ENCODE results near the gene CRYGB.

DNA sequence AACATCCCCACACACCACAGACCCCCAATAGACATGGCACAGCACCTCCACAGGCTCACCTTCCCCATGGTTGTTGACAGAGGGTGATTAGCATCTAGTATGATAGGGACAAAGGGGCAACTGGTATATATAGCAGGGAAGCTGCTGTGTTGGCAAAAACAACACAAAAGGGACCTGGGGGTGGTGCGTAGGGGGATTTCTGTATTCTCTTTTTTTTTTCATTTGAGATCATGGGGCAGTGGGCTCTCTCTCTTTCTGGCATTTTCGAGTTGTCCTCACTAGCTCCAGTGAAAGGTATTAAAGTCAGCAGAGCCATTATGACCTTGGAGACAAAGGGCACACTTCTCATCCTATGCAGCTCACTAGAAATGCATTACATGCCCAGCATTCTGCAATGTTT is 17.5 kb upstream of the CRYGB start, which contains the start of gene CRYGA:
- TF ChIP-seq, protein P1, sequence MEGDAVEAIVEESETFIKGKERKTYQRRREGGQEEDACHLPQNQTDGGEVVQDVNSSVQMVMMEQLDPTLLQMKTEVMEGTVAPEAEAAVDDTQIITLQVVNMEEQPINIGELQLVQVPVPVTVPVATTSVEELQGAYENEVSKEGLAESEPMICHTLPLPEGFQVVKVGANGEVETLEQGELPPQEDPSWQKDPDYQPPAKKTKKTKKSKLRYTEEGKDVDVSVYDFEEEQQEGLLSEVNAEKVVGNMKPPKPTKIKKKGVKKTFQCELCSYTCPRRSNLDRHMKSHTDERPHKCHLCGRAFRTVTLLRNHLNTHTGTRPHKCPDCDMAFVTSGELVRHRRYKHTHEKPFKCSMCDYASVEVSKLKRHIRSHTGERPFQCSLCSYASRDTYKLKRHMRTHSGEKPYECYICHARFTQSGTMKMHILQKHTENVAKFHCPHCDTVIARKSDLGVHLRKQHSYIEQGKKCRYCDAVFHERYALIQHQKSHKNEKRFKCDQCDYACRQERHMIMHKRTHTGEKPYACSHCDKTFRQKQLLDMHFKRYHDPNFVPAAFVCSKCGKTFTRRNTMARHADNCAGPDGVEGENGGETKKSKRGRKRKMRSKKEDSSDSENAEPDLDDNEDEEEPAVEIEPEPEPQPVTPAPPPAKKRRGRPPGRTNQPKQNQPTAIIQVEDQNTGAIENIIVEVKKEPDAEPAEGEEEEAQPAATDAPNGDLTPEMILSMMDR (IDR thresholded peaks at IDR 0.05; ENCODE audit: extremely low read depth in 1 of 2, insufficient read depth in 1 of 2, low read depth in 1 of 2, low read length in 2 of 2) = no peak
- TF ChIP-seq POLR2A (IDR thresholded peaks at IDR 0.05; ENCODE audit: low read depth, low read length) (no peak), EZH2 (IDR thresholded peaks at IDR 0.05; ENCODE audit: borderline replicate concordance, low read depth, low read length, severe bottlenecking) (no peak)

Data from endothelial cell of umbilical vein (primary cell).